DMS53 (cell line): ENCODE results near the gene SMARCA4.
"Not testable (repeated sequence)": the region's sequence is repeated elsewhere in the genome, so short reads cannot be mapped to it uniquely, and the experiment has no call there.

ENCODE experiments used
- DNase-seq: peaks from one replicate; lab custom pipeline; 2025; lab: John Stamatoyannopoulos, UW

The SMARCA4 gene

DNA sequence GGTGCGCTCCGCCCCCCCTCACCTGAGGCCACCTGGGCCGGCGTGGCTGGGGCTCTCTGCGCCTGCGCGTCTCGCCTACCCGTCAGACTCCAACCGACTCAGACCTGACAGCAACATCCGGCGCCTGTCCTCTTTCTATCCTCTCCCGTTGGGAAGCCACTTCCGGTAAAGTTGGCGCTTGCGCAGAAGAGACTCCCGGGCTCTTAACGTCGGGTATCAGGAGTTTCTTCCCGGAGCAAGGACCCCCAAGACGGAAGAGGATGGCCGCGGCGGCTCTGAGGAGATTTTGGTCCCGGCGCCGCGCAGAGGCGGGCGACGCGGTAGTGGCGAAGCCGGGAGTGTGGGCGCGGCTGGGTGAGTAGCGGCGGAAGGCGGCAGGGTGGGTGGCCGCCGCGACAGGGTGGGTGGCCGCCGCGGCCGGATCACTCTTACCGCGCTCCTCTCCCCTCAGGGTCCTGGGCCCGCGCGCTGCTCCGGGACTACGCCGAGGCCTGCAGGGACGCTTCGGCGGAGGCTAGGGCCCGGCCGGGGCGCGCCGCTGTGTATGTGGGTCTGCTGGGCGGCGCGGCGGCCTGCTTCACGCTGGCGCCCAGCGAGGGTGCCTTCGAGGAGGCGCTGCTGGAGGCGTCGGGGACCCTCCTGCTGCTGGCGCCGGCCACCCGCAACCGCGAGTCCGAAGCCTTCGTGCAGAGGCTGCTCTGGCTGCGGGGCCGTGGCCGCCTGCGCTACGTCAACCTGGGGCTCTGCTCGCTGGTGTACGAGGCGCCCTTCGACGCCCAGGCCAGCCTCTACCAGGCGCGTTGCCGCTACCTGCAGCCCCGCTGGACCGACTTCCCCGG lies 32.0 kb upstream of the SMARCA4 start, which contains the start of the genes TIMM29 and YIPF2:
Gene TIMM29, plus strand, starts transcription at position 249 of the 839 bp plus-strand sequence. Its CDS starts 12 bp downstream, at position 261.
Gene YIPF2, minus strand, starts transcription at position 77 of the 839 bp plus-strand sequence. CDS start 229 bp downstream, outside the sequence.
- peak; percentile 97 for DNase-seq

DNA sequence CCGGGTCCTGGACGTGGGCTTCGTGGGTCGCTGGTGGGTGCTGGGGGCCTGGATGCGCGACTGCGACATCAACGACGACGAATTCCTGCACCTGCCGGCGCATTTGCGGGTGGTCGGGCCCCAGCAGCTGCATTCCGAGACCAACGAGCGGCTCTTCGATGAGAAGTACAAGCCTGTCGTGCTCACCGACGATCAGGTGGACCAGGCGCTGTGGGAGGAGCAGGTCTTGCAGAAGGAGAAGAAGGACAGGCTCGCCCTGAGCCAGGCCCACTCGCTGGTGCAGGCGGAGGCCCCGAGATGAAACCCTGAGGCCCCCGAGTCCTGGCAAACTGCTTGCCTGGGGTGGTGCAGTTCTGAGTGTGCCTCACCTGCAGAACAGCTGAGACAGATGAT lies 31.4 kb upstream of the SMARCA4 start:
- peak; percentile 45 for DNase-seq

DNA sequence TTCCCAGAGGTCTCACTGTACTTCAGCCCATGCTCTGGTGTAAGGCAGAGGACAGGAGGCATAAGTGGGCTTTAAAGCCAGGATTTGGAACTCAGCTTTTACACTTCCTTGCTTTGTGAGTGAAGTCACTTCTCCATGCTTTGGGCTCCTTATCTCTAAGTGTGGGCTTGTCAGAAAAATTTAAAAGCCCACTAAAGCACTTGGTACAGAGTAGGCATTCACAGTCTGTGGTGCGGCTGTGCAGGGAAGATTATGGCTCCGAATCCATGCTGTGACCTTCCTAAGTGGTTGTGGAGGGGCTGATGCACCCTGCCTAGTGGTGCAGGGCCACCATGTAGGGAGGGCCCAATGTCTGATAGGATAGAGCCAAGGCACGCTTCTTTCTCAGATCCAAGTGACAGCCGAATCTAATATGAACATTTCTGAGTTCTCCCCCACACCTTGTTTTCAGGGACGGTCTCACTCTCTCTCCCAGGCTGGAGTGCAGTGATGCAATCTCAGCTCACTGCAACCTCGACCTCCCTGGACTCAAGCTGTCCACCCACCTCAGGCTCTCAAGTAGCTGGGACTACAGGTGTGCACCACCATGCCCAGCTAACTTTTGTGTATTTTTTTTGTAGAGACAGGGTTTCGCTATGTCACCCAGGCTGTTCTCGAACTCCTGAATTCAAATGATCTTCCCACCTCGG lies 25.3 kb upstream of the SMARCA4 start:
- no peak for DNase-seq

GRCh38 chr19:10936661-10937084 lies 24.2 kb upstream of the SMARCA4 start:
- peak; percentile 89 for DNase-seq

DNA sequence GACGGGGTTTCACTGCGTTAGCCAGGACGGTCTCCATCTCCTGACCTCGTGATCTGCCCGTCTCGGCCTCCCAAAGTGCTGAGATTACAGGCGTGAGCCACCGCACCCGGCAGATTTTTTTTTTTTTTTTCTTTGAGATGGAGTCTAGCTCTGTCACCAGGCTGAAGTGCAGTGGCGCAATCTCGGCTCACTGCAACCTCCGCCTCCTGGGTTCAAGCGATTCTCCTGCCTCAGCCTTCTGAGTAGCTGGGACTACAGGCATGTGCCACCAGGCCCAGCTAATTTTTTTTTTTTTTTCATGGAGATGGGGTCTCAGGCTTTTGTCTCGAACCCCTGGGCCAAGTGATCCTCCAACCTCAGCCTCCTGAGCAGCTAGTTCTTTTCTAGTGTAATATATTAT lies 19.2 kb upstream of the SMARCA4 start:
- DNase-seq, result peak; percentile 51

GRCh38 chr19:10943412-10943811 lies 17.4 kb upstream of the SMARCA4 start:
- not testable (repeated sequence) for DNase-seq

DNA sequence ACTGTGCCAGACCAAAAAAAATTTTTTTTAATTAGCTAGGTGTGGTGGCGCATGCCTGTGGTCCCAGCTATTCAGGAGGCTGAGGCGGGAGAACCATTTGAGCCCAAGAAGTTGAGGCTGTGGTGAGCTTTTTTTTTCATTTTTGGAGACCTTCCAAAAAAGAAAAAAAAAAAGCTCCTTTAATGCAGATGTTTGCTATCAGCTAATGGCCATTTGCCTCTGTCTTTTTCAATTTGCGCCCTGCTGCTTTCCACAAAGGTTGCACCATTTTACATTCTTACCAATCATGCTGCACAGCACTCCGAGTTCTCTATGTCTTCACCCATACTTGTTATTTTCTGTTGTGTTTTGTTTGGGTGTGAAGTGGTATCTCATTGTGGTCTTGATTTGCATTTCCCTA lies 15.6 kb upstream of the SMARCA4 start:
- no peak for DNase-seq

DNA sequence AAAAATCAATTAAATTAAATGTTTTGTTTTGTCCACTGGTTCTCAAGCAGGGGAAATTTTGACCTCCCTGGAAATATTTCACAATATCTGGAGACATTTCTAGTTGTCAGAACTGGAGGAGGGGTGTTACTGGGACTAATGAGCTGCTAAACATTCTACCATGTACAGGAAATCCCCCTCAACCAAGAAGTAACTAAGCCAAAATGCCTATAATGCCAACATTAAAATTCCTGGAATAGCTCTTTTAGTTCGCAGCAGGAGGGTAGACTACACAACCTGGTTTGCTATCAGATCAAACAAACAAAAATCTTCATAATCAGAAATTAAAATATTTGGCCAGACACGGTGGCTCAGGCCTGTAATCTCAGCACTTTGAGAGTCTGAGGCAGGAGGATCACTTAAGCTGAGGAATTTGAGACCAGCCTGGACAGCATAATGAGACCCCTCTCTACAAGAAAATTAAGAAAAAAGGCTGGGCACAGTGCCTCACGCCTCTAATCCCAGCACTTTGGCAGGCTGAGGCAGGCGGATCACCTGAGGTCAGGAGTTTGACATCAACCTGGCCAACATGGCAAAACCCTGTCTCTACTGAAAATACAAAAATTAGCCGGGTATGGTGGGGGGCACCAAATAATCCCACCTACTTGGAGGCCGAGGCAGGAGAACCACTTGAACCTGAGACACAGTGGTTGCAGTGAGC lies 13.7 kb upstream of the SMARCA4 start:
- no peak for DNase-seq

DNA sequence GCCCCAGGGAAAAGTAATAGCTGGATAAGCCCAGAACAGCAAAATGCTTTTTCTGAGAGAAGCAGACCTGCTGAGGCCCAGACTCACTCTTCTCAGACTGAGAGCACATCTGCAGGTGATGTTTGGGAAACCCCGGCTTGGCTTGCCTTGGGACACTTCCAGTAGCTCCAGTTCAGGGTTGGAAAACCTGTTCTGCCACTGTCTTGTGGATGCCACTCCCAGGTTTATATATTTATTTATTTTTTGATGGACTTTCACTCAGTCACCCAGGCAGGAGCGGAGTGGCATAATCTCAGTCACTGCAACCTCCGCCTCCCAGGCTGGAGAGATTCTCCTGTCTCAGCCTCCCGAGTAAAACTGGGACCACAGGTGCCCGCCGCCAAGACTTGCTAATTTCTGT lies 8.0 kb upstream of the SMARCA4 start:
- DNase-seq, result peak; percentile 92

GRCh38 chr19:10959277-10959968 lies 1.4 kb upstream of the SMARCA4 start:
- DNase-seq, result not testable (repeated sequence)

- peak; percentile 64 for DNase-seq
Measured at GRCh38 chr19:10961073-10961860, 437 bp downstream of the SMARCA4 start.

DNA sequence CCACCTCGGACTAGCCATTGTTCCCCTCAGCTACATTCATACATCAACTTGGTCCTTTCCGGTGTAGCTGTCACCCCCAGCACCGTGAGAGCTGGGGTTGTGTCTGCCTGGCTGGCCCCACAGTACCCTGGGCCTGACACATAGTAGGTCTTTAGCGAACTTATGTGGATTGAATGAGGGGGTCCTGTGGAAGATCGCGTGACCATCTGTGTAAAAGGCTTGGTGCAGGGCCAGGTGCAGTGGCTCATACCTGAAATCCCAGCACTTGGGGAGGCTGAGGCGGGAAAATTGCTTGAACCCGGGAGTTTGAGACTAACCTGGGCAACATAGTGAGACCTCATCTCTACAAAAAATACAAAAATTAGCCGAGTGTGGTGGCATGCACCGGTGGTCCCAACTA lies 2.0 kb downstream of the SMARCA4 start:
- DNase-seq, result no peak

GRCh38 chr19:10963865-10964264 lies 3.0 kb downstream of the SMARCA4 start:
- DNase-seq, result no peak

DNA sequence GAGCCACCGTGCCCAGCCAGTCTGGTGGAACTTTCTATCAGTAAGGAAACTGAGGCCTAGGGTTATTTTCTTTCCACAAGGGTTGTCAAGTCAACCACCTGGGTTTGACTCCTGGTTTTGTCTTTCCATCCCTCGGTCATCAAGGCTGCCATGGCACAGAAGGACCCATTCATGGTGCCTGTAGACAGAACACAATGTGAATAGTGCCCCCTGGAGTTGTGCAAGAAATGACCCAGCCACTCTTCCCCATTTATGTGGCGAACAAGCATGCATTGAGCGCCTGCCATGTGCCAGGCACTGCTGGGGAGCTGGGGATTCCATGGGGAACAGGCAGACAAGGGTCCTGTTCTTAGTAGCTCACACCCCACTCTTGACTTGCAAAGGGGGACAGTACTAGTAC lies 4.1 kb downstream of the SMARCA4 start:
- no peak for DNase-seq

DNA sequence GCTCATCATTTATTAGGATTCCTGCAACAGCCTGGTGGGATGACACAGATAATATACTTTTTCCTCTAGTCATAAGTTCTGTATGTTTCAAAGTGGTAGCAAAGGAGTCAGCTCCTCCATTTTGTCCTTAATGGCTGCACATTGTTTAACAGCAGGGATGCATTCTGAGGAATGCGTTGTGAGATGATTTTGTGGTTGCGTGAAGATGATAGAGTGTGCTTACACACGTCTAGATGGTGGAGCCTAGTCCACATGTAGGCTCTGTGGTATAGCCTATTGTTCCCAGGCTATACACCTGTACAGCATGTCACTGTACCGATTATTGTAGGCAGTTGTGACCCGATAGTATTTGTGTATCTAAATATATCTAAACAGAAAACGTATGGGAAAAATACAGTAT lies 4.6 kb downstream of the SMARCA4 start:
- no peak for DNase-seq

- no peak for DNase-seq
Measured at GRCh38 chr19:10966809-10967208, 6.0 kb downstream of the SMARCA4 start.

GRCh38 chr19:10968527-10969135 lies 7.8 kb downstream of the SMARCA4 start:
- DNase-seq, result peak; percentile 47

DNA sequence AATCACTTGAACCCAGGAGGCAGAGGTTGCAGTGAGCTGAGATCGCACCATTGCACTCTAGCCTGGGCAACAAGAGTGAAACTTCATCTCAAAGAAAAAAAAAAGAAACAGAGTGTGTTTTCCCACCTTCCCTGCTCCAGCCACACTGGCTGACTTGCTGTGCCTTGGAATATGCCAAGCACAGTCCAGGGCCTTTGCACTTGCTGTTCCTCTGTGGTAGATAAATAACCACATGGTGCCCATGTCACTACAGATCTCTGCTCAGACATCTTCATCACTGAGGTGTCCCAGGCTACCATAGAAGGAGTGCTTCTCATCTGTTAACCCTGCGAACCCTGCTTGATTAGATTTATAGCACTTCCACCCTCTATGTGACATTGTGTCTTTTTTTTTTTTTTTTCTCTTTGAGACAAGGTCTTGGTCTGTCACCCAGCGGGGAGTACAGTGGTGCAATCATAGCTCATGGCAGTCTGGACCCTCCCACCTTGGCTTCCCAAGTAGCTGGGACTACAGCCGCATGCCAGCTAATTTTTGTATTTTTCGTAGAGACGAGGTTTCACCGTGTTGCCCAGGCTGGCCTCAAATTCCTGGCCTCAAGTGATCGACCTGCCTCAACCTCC lies 10.4 kb downstream of the SMARCA4 start:
- DNase-seq, result no peak

DNA sequence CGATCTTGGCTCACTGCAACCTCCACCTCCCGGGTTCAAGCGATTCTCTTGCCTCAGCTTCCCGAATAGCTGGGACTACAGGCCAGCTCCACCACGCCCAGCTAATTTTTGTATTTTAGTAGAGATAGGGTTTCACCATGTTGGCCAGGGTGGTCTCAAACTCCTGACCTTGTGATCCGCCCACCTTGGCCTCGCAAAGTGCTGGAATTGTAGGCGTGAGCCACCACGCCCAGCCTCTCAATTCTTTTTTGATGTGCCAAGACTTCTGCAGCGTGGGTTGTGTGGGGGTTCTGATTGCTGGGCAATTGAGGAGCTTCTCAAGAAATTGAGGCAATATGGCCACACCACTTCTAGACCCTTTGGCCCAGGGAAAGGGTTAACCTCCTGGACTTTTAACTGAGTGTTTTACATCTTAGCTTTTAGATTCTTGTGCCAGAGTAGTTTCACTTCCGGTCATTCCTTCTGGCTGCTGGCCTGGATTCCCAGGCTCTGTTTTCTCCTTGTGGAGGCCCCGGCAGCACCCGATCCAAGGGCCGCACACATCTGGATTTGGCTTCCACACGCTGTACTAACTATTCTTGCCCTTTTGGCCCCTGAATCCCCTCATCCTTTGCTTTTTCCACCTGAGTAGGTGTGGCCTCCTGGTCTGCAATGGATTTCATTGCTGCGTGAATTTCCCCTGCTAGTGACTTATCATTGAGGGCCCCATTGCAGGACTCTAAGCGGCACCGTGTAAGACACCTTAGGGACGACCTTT lies 14.7 kb downstream of the SMARCA4 start:
- DNase-seq, result no peak
